Neural cell (in vitro differentiated cells): ENCODE results near the gene ELOVL2. TPM values are rescaled to one million over a fixed set of nuclear protein-coding genes. Genes with fewer than 3 reads are reported as not detected.

Source experiments
- H2AFZ ChIP-seq: fragments of 200-600, 300-800 bp; sonication (generic), shearing (Covaris generic); 2 replicates; pipeline ENCODE4 v1.6.0; 2014; ENCODE audit warnings: low read depth, mild to moderate bottlenecking, antibody characterized with exemption, low read length, moderate library complexity
- H3F3A ChIP-seq: fragments of 200-600 bp; shearing (Covaris generic); 2 replicates; pipeline ENCODE4 v1.6.1; 2016; ENCODE audit warnings: mild to moderate bottlenecking, moderate library complexity, mixed read lengths, antibody characterized with exemption, low read length; ENCODE audit not compliant: insufficient read depth, poor library complexity, severe bottlenecking
- H3K27ac ChIP-seq: fragments of 200-600, 300-800 bp; sonication (generic), shearing (Covaris generic); 2 replicates; pipeline ENCODE4 v1.5.1; 2014; ENCODE audit warnings: mild to moderate bottlenecking, low read length, moderate library complexity
- H3K27me3 ChIP-seq: fragments of 300-800, 200-600 bp; sonication (generic), shearing (Covaris generic); 2 replicates; pipeline ENCODE4 v1.6.0; 2014; ENCODE audit warnings: mild to moderate bottlenecking, low read depth, low read length, moderate library complexity; ENCODE audit not compliant: insufficient read depth
- H3K36me3 ChIP-seq: fragments of 300-800, 200-600 bp; sonication (generic), shearing (Covaris generic); 2 replicates; pipeline ENCODE4 v1.5.1; 2014; ENCODE audit warnings: mild to moderate bottlenecking, antibody characterized with exemption, low read length, moderate library complexity; ENCODE audit not compliant: insufficient read depth
- H3K4me2 ChIP-seq: fragments of 300-800, 200-600 bp; sonication (generic), shearing (Covaris generic); 2 replicates; pipeline ENCODE4 v1.6.0; 2014; ENCODE audit warnings: mild to moderate bottlenecking, low read length
- H3K4me3 ChIP-seq: fragments of 300-800, 200-600 bp; sonication (generic), shearing (Covaris generic); 2 replicates; pipeline ENCODE4 v1.5.1; 2014; ENCODE audit warnings: mild to moderate bottlenecking, low read length, moderate library complexity
- H3K79me2 ChIP-seq: fragments of 200-600 bp; shearing (Covaris generic); replicated peaks from 2 replicates; pipeline ENCODE4 v1.6.0; 2014; ENCODE audit warnings: mild to moderate bottlenecking, low read length, moderate library complexity; ENCODE audit not compliant: insufficient read depth
- H3K9ac ChIP-seq: fragments of 300-800, 200-600 bp; sonication (generic), shearing (Covaris generic); 2 replicates; pipeline ENCODE4 v1.6.1; 2016; ENCODE audit warnings: mild to moderate bottlenecking, low read length, mixed read lengths
- H3K9me2 ChIP-seq: fragments of 200-600 bp; shearing (Covaris generic); 2 replicates; pipeline ENCODE4 v1.6.1; 2016; ENCODE audit warnings: mild to moderate bottlenecking, low read length, mixed read lengths; ENCODE audit not compliant: insufficient read depth
- H3K9me3 ChIP-seq: fragments of 200-600, 300-800 bp; sonication (generic), shearing (Covaris generic); 2 replicates; pipeline ENCODE4 v1.6.1; 2016; ENCODE audit warnings: mild to moderate bottlenecking, mixed run types, low read length, moderate library complexity, mixed read lengths
- H4K20me1 ChIP-seq: fragments of 200-600 bp; shearing (Covaris generic); 2 replicates; pipeline ENCODE4 v1.6.1; 2016; ENCODE audit warnings: mild to moderate bottlenecking, mixed run types; ENCODE audit not compliant: insufficient read depth
- CTCF ChIP-seq: fragments of 450-650 bp; IDR thresholded peaks from 2 replicates; pipeline ENCODE4 v1.5.1; 2014; ENCODE audit warnings: antibody characterized with exemption, mild to moderate bottlenecking, moderate library complexity; ENCODE audit not compliant: poor library complexity, severe bottlenecking
- EP300 ChIP-seq: fragments of 450-650 bp; conservative IDR thresholded peaks from 2 replicates; pipeline ENCODE4 v1.6.1; 2014; ENCODE audit warnings: antibody characterized with exemption, mild to moderate bottlenecking, moderate library complexity; ENCODE audit not compliant: poor library complexity, severe bottlenecking
- EZH2 ChIP-seq: fragments of 200-600, 300-800 bp; shearing (Covaris generic), sonication (generic); IDR thresholded peaks from 2 replicates; pipeline ENCODE4 v1.6.1; 2014; ENCODE audit warnings: antibody characterized with exemption, low read length, borderline replicate concordance, mild to moderate bottlenecking; ENCODE audit not compliant: insufficient read depth, poor library complexity, severe bottlenecking
- MXI1 ChIP-seq: fragments of 450-650 bp; conservative IDR thresholded peaks from 2 replicates; pipeline ENCODE4 v1.6.1; 2014; ENCODE audit warnings: antibody characterized with exemption, mild to moderate bottlenecking; ENCODE audit not compliant: poor library complexity, severe bottlenecking
- POLR2AphosphoS5 ChIP-seq: IDR thresholded peaks from 2 replicates; pipeline ENCODE4 v1.6.1; 2012
- RAD21 ChIP-seq: fragments of 450-650 bp; conservative IDR thresholded peaks from 2 replicates; pipeline ENCODE4 v1.6.1; 2014; ENCODE audit warnings: antibody characterized with exemption, mild to moderate bottlenecking, moderate library complexity
- REST ChIP-seq: IDR thresholded peaks from 2 replicates; pipeline ENCODE4 v1.6.1; 2012; ENCODE audit warnings: borderline replicate concordance
- SMC3 ChIP-seq: fragments of 450-650 bp; conservative IDR thresholded peaks from 2 replicates; pipeline ENCODE4 v1.6.1; 2014; ENCODE audit warnings: antibody characterized with exemption, mild to moderate bottlenecking, moderate library complexity; ENCODE audit not compliant: poor library complexity
- TAF1 ChIP-seq: IDR thresholded peaks from 2 replicates; pipeline ENCODE4 v1.6.1; 2012; ENCODE audit warnings: low read depth
- polyA plus RNA-seq: library from polyadenylated mRNA; depleted of rRNA; stranded (reverse); fragments of >200 nt; gene quantifications from 2 replicates; pipeline ENCODE4 v1.2.3, GENCODE V29; 2014

The ELOVL2 gene
- polyA plus RNA-seq, 1 donor from 2014 or later = 5.4 TPM

- Histone ChIP-seq H3K4me2 (no peak overlapping the region), H3K27me3 (no peaks in the 10 kb centered on the region), H3F3A (no peaks in the 10 kb centered on the region), H3K9me3 (no peaks in the 10 kb centered on the region), H3K36me3 (no peaks in the 10 kb centered on the region), H3K9me2 (no peaks in the 10 kb centered on the region), H3K4me3 (no peak overlapping the region), H4K20me1 (no peaks in the 10 kb centered on the region), H2AFZ (no peak overlapping the region), H3K27ac (no peak overlapping the region), H3K79me2 (no peaks in the 10 kb centered on the region), H3K9ac (no peak overlapping the region)
- TF ChIP-seq TAF1 (no peak), CTCF (no peak), POLR2AphosphoS5 (no peak), RAD21 (no peak), REST (no peak), SMC3 (no peak), EP300 (no peak), MXI1 (no peak), EZH2 (no peak)
Observed at GRCh38 chr6:10963113-10963512, 81.0 kb downstream of the ELOVL2 start.

GRCh38 chr6:10962673-10963072 lies 81.4 kb downstream of the ELOVL2 start:
- Histone ChIP-seq H4K20me1 (no peaks in the 10 kb centered on the region), H3K9ac (no peak overlapping the region), H3K9me3 (no peaks in the 10 kb centered on the region), H3K79me2 (no peaks in the 10 kb centered on the region), H3F3A (no peaks in the 10 kb centered on the region), H3K36me3 (no peaks in the 10 kb centered on the region), H3K27me3 (no peaks in the 10 kb centered on the region), H3K9me2 (no peaks in the 10 kb centered on the region), H3K27ac (no peak overlapping the region), H3K4me2 (no peak overlapping the region), H2AFZ (no peak overlapping the region), H3K4me3 (no peak overlapping the region)
- no peak for TF ChIP-seq POLR2AphosphoS5
- TF ChIP-seq EZH2 = no peak
- no peak for TF ChIP-seq REST
- TF ChIP-seq MXI1 = no peak
- no peak for TF ChIP-seq RAD21
- no peak for TF ChIP-seq SMC3
- no peak for TF ChIP-seq EP300
- no peak for TF ChIP-seq CTCF
- no peak for TF ChIP-seq TAF1
